BJ (cell line): ENCODE measurements around the gene KREMEN1. TPM values are rescaled to one million over a fixed set of nuclear protein-coding genes. Genes with fewer than 3 reads are reported as not detected.

Experiments used
- CTCF ChIA-PET: fragments of 350-600 bp; formaldehyde crosslinking; extraction: SDS; loops from one replicate; lab custom pipeline; 2021; ENCODE audit warnings: antibody characterized with exemption, inconsistent platforms; lab: Yijun Ruan, JAX
- POLR2A ChIA-PET: fragments of 300-600 bp; sonication (Branson Sonifier 250); formaldehyde crosslinking; extraction: SDS; loops from one replicate; lab custom pipeline; 2021; ENCODE audit warnings: antibody characterized with exemption; lab: Charles Lee
- DNase-seq: peaks from one replicate; pipeline ENCODE4 v3.0.0-alpha.2; 2011; ENCODE audit warnings: low read depth
- H3K27me3 ChIP-seq: 2 replicates; pipeline ENCODE4 v1.6.0; 2011; ENCODE audit warnings: low read length; ENCODE audit not compliant: control insufficient read depth, insufficient read depth
- H3K36me3 ChIP-seq: 2 replicates; pipeline ENCODE4 v1.5.1; 2011; ENCODE audit warnings: low read length; ENCODE audit not compliant: control insufficient read depth, insufficient read depth
- H3K4me3 ChIP-seq: 2 replicates; pipeline ENCODE4 v1.5.1; 2011; ENCODE audit warnings: low read depth, mild to moderate bottlenecking, control low read depth, low read length
- CTCF ChIP-seq: IDR thresholded peaks from 2 replicates; pipeline ENCODE4 v1.5.1; 2011; ENCODE audit warnings: low read depth, mild to moderate bottlenecking, control low read depth, inconsistent platforms, low read length, moderate library complexity; ENCODE audit not compliant: insufficient read depth
- polyA plus RNA-seq: library from polyadenylated mRNA; depleted of rRNA; stranded (reverse); fragments of >200 nt; gene quantifications from 2 replicates; pipeline ENCODE4 v1.2.3, GENCODE V29; 2011

Gene KREMEN1
- polyA plus RNA-seq, 1 experiment = 2.1 TPM

GRCh38 chr22:29041408-29041807 lies 31.4 kb upstream of the KREMEN1 start:
- POLR2A ChIA-PET = no interaction called here
- CTCF ChIA-PET = interaction anchor here (0.9 to 10.5 kb wide), 31 partner anchors 10 to 441 kb away, joined by 3 to 86 read pairs (median 4); partner anchors contain the start of gene ZNRF3
- Histone ChIP-seq H3K36me3 (no peaks in the 10 kb centered on the region; the same call in 1 of the 2 replicates), H3K4me3 (no peak overlapping the region), H3K27me3 (no peaks in the 10 kb centered on the region)
- no peak for TF ChIP-seq CTCF
- DNase-seq = no peak

GRCh38 chr22:29043906-29044575 lies 28.8 kb upstream of the KREMEN1 start:
- TF ChIP-seq CTCF = no peak
- Histone ChIP-seq H3K36me3 (peaks cover 5% of the 10 kb centered on the region), H3K4me3 (no peak overlapping the region), H3K27me3 (no peaks in the 10 kb centered on the region)
- DNase-seq = no peak
- POLR2A ChIA-PET = no interaction called here
- CTCF ChIA-PET = interaction anchor here (0.6 to 10.5 kb wide), 11 partner anchors 12 to 444 kb away, joined by 3 to 86 read pairs (median 4); no protein-coding TSS in a partner anchor

GRCh38 chr22:29044657-29045176 lies 28.1 kb upstream of the KREMEN1 start:
- DNase-seq = no peak
- POLR2A ChIA-PET = no interaction called here
- Histone ChIP-seq H3K27me3 (no peaks in the 10 kb centered on the region), H3K4me3 (no peak overlapping the region), H3K36me3 (peaks cover 8% of the 10 kb centered on the region)
- no peak for TF ChIP-seq CTCF
- CTCF ChIA-PET = interaction anchor here (0.6 to 10.5 kb wide), 8 partner anchors 11 to 424 kb away, joined by 3 to 86 read pairs (median 5); no protein-coding TSS in a partner anchor

- H3K27me3 ChIP-seq = no peaks in the 10 kb centered on the region
- no peak overlapping the region for H3K4me3 ChIP-seq
- POLR2A ChIA-PET = no interaction called here
- H3K36me3 ChIP-seq = peaks cover 8% of the 10 kb centered on the region
- TF ChIP-seq CTCF = no peak
- CTCF ChIA-PET = interaction anchor here (1.1 to 2.3 kb wide), 3 partner anchors 8 to 194 kb away, joined by 4 to 7 read pairs (median 4); partner anchors contain the start of gene C22orf31
- DNase-seq = no peak
These were observed 23.8 kb upstream of the KREMEN1 start for GRCh38 chr22:29048822-29049654.
